GM21825 (cell line): ENCODE results near the gene FKBP9.

Experiments used
- ATAC-seq: cut with Tn5 transposase; IDR thresholded peaks from one replicate; pipeline ENCODE4 v1.9.1; 2021; ENCODE audit warnings: mild to moderate bottlenecking, moderate library complexity; ENCODE audit not compliant: unreplicated experiment

Gene FKBP9

DNA sequence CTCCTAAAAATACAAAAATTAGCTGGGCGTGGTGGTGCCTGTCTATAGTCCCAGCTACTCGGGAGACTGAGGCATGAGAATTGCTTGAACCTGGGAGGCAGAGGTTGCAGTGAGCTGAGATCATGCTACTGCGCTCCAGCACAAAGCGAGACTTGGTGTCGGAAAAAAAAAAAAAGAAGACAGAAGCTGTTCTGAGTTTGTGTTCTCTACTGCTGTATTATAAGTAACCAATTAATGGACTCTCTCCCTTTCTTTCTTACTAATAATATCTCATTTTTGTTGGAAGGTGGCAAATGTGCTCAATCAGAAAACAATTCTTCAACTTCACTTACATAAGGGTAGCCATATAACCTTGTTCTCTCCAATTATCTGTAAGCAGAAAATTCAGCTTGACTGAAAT lies 97.9 kb downstream of the FKBP9 start:
- no peak for ATAC-seq
